Mucosa of descending colon (tissue), 3 donors: ENCODE data around the gene DCAF5. TPM values are rescaled to one million over a fixed set of nuclear protein-coding genes. Genes with fewer than 3 reads are reported as not detected.

ENCODE experiments used
- ATAC-seq: fragments of 200-7000 bp; cut with Tn5 transposase; one replicate; pipeline ENCODE4 v1.9.1; 2020; ENCODE audit warnings: mild to moderate bottlenecking, moderate library complexity
- DNase-seq, 3 donors: peaks; one replicate each; pipeline ENCODE4 v3.0.0-alpha.2; 2020
- H3K36me3 ChIP-seq: fragments of 200-600 bp; one replicate; pipeline ENCODE4 v1.8.0; 2021; ENCODE audit warnings: low read depth, mild to moderate bottlenecking
- H3K4me1 ChIP-seq: fragments of 200-600 bp; one replicate; pipeline ENCODE4 v1.8.0; 2021; ENCODE audit warnings: low read depth, mild to moderate bottlenecking
- H3K4me3 ChIP-seq: fragments of 200-600 bp; one replicate; pipeline ENCODE4 v1.8.0; 2021; ENCODE audit warnings: mild to moderate bottlenecking
- H3K9me3 ChIP-seq: fragments of 200-600 bp; one replicate; pipeline ENCODE4 v1.8.0; 2021; ENCODE audit warnings: mild to moderate bottlenecking
- intact Hi-C, 2 donors: fragments of 100-400 bp; cut with DNase I in 1 of 2; cut with micrococcal nuclease in 1 of 2; formaldehyde crosslinking; loops; one replicate each; pipeline versions ENCODE4 v1.11.0 to v1.11.1; 2022; cut with DNase I, micrococcal nuclease
- total RNA-seq, 3 donors: library from RNA; stranded (reverse); fragmentation: NEBNext Ultra II Directional in 2 of 3; extraction: Animal tissue kit (Norgen Biotek cat#: 25700) in 2 of 3; gene quantifications; one replicate each; pipeline versions ENCODE4 v1.2.1 to v1.2.4, GENCODE V29; 2021 to 2023
- TF ChIP-seq, protein P1 (sequence below): fragments of 200-600 bp; IDR thresholded peaks from one replicate; pipeline ENCODE4 v1.8.0; 2022; ENCODE audit warnings: antibody characterized with exemption, mild to moderate bottlenecking
- donor health status: DM: no; HTN: no; CAD: no; lungs with moderate emphysema.
- donor health status: DM: no; HTN: no; CAD: no.
- donor health status: DM: no; HTN: yes; CAD: no.

DCAF5 gene
- total RNA-seq, 3 donors from 2014 or later, result 36.4 to 71.4 (median 46.9) TPM

DNA sequence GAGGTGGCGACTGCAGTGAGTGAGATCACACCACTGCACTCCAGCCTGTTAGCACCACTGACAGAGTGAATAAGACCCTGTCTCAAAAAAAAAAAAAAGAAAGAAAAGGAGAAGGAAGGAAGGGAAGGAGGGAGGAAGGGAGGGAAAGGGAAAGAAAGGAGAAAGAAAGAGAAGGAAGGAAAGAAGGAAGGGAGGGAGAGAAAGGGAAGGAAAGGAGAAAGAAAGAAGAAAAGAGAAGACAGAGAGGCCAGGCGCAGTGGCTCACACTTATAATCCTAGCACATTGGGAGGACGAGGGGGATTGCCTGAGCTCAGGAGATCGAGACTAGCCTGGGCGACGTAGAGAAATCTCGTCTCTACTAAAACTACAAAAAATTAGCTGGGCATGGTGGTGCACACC, 13.2 kb downstream of the DCAF5 start:
- intact Hi-C loops, result no loop called here
- Histone ChIP-seq H3K9me3 (no peaks in the 10 kb centered on the region), H3K36me3 (no peaks in the 10 kb centered on the region), H3K4me1 (no peaks in the 10 kb centered on the region), H3K4me3 (no peak overlapping the region)
- TF ChIP-seq, protein P1, sequence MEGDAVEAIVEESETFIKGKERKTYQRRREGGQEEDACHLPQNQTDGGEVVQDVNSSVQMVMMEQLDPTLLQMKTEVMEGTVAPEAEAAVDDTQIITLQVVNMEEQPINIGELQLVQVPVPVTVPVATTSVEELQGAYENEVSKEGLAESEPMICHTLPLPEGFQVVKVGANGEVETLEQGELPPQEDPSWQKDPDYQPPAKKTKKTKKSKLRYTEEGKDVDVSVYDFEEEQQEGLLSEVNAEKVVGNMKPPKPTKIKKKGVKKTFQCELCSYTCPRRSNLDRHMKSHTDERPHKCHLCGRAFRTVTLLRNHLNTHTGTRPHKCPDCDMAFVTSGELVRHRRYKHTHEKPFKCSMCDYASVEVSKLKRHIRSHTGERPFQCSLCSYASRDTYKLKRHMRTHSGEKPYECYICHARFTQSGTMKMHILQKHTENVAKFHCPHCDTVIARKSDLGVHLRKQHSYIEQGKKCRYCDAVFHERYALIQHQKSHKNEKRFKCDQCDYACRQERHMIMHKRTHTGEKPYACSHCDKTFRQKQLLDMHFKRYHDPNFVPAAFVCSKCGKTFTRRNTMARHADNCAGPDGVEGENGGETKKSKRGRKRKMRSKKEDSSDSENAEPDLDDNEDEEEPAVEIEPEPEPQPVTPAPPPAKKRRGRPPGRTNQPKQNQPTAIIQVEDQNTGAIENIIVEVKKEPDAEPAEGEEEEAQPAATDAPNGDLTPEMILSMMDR, result no peak
- DNase-seq (no peak), ATAC-seq (no peak)

DNA sequence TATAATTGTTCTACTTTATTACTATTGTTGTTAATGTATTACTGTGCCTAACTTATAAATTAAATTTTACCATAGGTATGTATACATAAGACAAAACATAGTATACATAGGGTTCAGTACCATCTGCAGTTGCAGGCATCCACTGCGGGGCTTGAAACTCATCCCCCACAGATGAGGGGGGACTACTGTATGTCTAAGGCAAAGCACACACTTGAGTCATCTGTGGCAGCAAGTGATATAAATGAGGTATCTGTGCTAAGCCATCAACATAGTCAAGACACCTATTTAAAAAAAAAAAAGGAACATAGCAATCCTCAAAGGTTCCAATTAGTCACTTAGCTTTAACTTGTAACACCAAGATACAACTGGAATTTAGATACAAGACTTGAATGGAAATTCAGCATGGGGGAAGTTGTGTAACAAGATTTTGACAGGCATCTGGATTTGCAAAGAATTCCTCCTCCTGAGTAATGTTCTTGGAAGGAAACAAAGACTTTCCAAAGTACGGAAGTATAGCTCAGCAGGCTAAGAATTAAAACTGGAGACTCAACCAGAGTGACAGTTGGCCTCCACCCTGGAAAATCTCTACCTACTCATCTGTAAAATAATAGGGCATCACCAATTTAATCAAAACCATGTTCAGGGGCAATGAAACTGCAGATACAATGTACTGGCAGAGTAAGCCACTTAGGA, 14.9 kb downstream of the DCAF5 start:
- no peaks in the 10 kb centered on the region for H3K4me1 ChIP-seq
- ATAC-seq, result no peak
- H3K9me3 ChIP-seq, result no peaks in the 10 kb centered on the region
- TF ChIP-seq, protein P1, result no peak
- no peaks in the 10 kb centered on the region for H3K36me3 ChIP-seq
- intact Hi-C loops, result no loop called here
- no peak for DNase-seq
- H3K4me3 ChIP-seq, result no peak overlapping the region

- Histone ChIP-seq H3K4me3 (no peak overlapping the region), H3K4me1 (no peaks in the 10 kb centered on the region), H3K36me3 (no peaks in the 10 kb centered on the region), H3K9me3 (no peaks in the 10 kb centered on the region)
- intact Hi-C loops, result no loop called here
- ATAC-seq, result no peak
- no peak for DNase-seq
- TF ChIP-seq, protein P1, result no peak
Observed at GRCh38 chr14:69137416-69137815, 15.5 kb downstream of the DCAF5 start.

DNA sequence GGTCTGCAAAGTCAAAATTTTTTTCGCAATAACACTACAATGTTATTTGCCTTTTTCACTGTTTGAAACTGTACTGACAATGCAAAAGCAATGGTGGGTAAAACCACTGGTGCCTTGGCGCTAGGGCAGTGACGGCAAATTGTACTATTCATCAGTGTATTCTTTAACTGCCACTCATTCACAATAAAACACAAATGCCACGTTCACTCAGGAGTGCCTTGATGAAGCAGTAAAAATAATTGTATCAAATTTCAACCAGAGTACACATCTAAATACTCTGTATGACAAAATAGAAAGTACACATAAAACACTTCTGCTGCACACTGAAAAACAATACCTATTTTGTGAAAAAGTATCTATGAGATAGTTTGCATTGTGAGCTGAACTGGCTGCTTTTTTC, 17.8 kb downstream of the DCAF5 start:
- ATAC-seq (no peak), DNase-seq (no peak)
- no peaks in the 10 kb centered on the region for H3K36me3 ChIP-seq
- H3K4me3 ChIP-seq, result no peak overlapping the region
- no peaks in the 10 kb centered on the region for H3K4me1 ChIP-seq
- intact Hi-C loops, result no loop called here
- no peaks in the 10 kb centered on the region for H3K9me3 ChIP-seq
- TF ChIP-seq, protein P1, result no peak

DNA sequence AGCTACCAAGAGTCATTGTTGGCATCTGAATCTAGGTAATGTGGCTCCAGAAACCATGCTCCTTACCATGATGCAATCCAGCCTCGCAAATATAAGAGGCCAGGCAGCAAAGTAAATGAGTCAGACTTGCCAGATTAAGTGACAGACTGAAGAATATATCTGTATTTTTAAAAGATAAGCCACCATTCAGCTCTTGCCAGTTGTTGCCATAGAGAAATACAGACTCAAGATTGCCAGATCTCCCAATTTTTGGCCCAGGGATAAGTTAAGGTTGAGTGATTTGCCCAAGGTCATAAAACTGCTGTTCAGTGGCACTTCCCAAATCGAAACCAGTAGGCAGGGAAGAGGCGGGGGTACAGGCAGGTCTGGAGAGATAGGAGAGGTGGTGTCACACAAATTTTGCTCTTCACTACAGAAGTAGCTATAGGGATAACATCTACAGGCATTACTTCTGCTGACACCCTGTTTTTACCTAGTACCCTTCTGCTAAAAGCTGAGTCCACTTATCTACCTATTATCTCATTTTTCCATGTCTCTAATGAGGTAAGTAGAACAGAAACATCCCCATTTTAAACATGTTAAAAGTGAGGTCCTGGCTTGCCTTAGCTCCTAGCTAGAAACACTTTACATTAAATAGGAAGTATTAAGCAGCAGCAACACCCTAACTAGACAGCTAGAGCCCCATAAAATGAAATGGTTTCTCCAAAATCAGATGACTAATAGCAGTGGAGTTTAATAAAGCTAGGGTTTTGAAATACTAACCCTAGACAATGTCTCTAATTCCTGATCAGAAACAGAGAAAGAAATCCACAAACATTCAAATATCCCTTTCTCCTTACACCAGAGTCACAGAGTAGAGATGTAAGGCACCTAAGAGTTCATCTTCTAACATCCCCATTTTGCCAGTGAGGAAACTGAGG, 19.5 kb downstream of the DCAF5 start:
- no peaks in the 10 kb centered on the region for H3K4me1 ChIP-seq
- no peaks in the 10 kb centered on the region for H3K36me3 ChIP-seq
- DNase-seq (no peak), ATAC-seq (no peak)
- H3K4me3 ChIP-seq, result no peak overlapping the region
- TF ChIP-seq, protein P1, result no peak
- H3K9me3 ChIP-seq, result no peaks in the 10 kb centered on the region
- intact Hi-C loops, result no loop called here
